Measurements from ENCODE around the gene OR10A6. TPM values are rescaled to one million over a fixed set of nuclear protein-coding genes. Genes with fewer than 3 reads are reported as not detected.

Gene OR10A6
- total RNA-seq, 1 donor = 0.18 TPM

GRCh38 chr11:7899418-7899817 is 31.6 kb downstream of the OR10A6 start:
- H3K4me3 ChIP-seq (ENCODE audit: low read depth, low read length) = no peak overlapping the region
- TF ChIP-seq CTCF (IDR thresholded peaks at IDR 0.05; ENCODE audit: insufficient read depth, low read length) = no peak
- no peak for DNase-seq (ENCODE audit: low read depth)

- DNase-seq (ENCODE audit: low read depth) = no peak
Measured at GRCh38 chr11:7898666-7899283, 32.3 kb downstream of the OR10A6 start.

GRCh38 chr11:7896009-7896785 is 34.9 kb downstream of the OR10A6 start:
- peak; percentile 35 for DNase-seq (ENCODE audit: low read depth)
- no peak overlapping the region for H3K4me3 ChIP-seq (ENCODE audit: low read depth, low read length)
- TF ChIP-seq CTCF (IDR thresholded peaks at IDR 0.05; ENCODE audit: insufficient read depth, low read length) = no peak

More at GRCh38 chr11:7898666-7899283, 32.3 kb downstream of the OR10A6 start:
- TF ChIP-seq CTCF (IDR thresholded peaks at IDR 0.05; ENCODE audit: insufficient read depth, low read length) = no peak
- no peak overlapping the region for H3K4me3 ChIP-seq (ENCODE audit: low read depth, low read length)

- H3K4me3 ChIP-seq (ENCODE audit: low read depth, low read length) = no peak overlapping the region
- no peak for TF ChIP-seq CTCF (IDR thresholded peaks at IDR 0.05; ENCODE audit: insufficient read depth, low read length)
- no peak for DNase-seq (ENCODE audit: low read depth)
Measured at GRCh38 chr11:7894251-7894650, 36.8 kb downstream of the OR10A6 start.

- H3K4me3 ChIP-seq (ENCODE audit: low read depth, low read length) = no peak overlapping the region
- DNase-seq (ENCODE audit: low read depth) = no peak
- TF ChIP-seq CTCF (IDR thresholded peaks at IDR 0.05; ENCODE audit: insufficient read depth, low read length) = no peak
Measured at GRCh38 chr11:7893796-7894195, 37.3 kb downstream of the OR10A6 start.

GRCh38 chr11:7892840-7893254 is 38.2 kb downstream of the OR10A6 start:
- DNase-seq (ENCODE audit: low read depth) = peak; percentile 83
- TF ChIP-seq CTCF (IDR thresholded peaks at IDR 0.05; ENCODE audit: insufficient read depth, low read length) = peak; percentile 71
- H3K4me3 ChIP-seq (ENCODE audit: low read depth, low read length) = no peak overlapping the region
